ENCODE data around the gene CCNG1. TPM values are rescaled to one million over a fixed set of nuclear protein-coding genes. Genes with fewer than 3 reads are reported as not detected.

CCNG1 gene
- total and polyA plus RNA-seq, 12 donors, result 67.1 to 198 (median 133) TPM

DNA sequence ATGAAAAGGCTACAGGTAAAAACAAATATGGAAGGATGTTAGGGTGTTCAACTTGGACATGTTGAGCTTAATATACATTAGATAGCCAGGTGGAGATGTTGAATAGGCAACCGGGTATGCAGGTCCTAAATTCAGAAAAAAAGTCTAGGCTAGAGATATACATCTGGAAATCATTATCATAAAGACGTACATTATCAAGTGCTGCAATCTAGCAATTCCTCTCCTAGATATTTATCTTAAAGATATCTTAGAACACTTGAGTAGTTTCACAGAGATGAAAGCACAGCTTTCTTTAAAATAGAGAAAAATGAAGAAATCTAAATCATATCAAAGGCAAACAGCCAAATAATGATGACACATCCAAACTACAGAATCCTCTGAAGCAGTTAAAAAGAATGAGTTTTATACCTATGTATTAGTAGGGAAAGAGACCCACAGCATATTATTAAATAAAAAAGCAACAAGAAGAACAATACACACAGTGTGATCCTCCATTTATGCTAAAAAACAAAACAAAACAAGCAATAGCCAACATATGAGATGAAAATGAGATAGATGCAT is 18.7 kb downstream of the CCNG1 start:
- Histone ChIP-seq H3K4me1 (replicated peaks in 1 of 2) (peaks cover 13 to 27% of the 10 kb centered on the region in 2 donors), H3K9me3 (replicated peaks in 1 of 3) (no peaks in the 10 kb centered on the region), H3K36me3 (replicated peaks in 1 of 2) (peaks cover 0 to 22% of the 10 kb centered on the region in 2 donors), H3K4me3 (no peak overlapping the region), H3K27ac (no peak overlapping the region), H3K27me3 (no peaks in the 10 kb centered on the region)
- intact Hi-C loops (cut with DNase I), result no loop called here
- DNase-seq, result no peak
- TF ChIP-seq, protein P1, sequence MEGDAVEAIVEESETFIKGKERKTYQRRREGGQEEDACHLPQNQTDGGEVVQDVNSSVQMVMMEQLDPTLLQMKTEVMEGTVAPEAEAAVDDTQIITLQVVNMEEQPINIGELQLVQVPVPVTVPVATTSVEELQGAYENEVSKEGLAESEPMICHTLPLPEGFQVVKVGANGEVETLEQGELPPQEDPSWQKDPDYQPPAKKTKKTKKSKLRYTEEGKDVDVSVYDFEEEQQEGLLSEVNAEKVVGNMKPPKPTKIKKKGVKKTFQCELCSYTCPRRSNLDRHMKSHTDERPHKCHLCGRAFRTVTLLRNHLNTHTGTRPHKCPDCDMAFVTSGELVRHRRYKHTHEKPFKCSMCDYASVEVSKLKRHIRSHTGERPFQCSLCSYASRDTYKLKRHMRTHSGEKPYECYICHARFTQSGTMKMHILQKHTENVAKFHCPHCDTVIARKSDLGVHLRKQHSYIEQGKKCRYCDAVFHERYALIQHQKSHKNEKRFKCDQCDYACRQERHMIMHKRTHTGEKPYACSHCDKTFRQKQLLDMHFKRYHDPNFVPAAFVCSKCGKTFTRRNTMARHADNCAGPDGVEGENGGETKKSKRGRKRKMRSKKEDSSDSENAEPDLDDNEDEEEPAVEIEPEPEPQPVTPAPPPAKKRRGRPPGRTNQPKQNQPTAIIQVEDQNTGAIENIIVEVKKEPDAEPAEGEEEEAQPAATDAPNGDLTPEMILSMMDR (IDR thresholded peaks at IDR 0.05), result no peak
- no peak for TF ChIP-seq POLR2A (IDR thresholded peaks at IDR 0.05)
- WGBS, 4 donors, result 68 to 80% (median 70%) methylated on average over 2 of the region's 2 CpGs

DNA sequence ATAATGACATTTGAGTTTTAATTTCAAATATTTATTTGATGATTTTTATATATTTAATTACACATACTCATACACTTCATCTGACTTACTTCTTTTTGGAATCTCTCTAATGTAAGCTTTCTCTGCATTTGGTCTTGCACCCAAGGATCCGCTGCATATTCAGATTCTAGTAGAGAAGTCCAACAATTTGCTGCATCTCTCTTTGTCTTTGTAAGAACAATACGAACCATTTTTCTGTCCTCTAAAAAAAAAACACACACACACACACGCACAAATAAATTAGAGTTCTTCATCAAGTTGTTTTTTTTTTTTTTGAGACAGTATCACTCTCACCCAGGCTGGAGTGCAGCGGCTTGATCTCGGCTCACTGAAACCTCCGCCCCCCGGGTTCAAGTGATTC is 19.4 kb downstream of the CCNG1 start:
- WGBS, 4 donors, result 93 to 97% (median 94%) methylated on average over 7 of the region's 7 CpGs
- Histone ChIP-seq H3K4me3 (no peak overlapping the region), H3K36me3 (replicated peaks in 1 of 2) (peaks cover 0 to 22% of the 10 kb centered on the region in 2 donors), H3K27me3 (no peaks in the 10 kb centered on the region), H3K9me3 (replicated peaks in 1 of 3) (no peaks in the 10 kb centered on the region), H3K4me1 (replicated peaks in 1 of 2) (peaks cover 16 to 34% of the 10 kb centered on the region in 2 donors), H3K27ac (no peak overlapping the region)
- TF ChIP-seq POLR2A (IDR thresholded peaks at IDR 0.05), result no peak
- TF ChIP-seq, protein P1 (IDR thresholded peaks at IDR 0.05), result no peak
- intact Hi-C loops (cut with DNase I), result no loop called here
- no peak for DNase-seq

DNA sequence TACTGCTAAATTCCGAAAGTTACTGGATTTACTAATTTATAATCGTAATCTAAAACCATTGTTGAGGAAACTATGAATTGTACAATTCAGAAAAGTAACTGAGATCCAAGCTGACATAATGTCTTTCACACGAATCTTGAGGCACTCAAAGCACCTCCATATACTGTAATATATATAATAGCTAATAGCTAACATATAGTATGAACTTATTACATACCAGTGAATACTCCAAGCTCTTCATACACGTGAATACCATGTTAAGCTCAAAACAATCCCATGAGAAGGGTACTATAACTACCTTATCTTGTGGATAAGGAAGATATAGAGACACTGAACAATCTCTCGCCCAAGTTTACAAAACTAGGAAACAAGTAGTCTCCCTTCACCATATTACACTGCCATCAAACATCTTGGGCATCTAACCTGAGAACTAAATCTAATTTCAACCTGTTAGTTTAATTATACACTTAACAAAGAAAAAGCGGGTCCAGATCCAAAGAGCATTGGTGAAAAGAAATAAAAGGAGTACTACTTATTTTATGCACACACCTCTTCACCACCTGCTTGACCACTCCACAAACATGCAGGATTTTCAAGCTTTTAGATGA is 21.5 kb downstream of the CCNG1 start:
- WGBS, 4 donors, result 37 to 45% (median 40%) methylated on average over 6 of the region's 6 CpGs
- intact Hi-C loops (cut with DNase I), result no loop called here
- TF ChIP-seq POLR2A (IDR thresholded peaks at IDR 0.05), result no peak
- TF ChIP-seq, protein P1 (IDR thresholded peaks at IDR 0.05), result no peak
- no peaks in the 10 kb centered on the region for H3K9me3 ChIP-seq (replicated peaks in 1 of 3)
- no peaks in the 10 kb centered on the region for H3K27me3 ChIP-seq
- H3K4me3 ChIP-seq, result peak overlapping the region; percentile 7 to 73 (median 50)
- peaks cover 0 to 11% of the 10 kb centered on the region in 2 donors for H3K36me3 ChIP-seq (replicated peaks in 1 of 2)
- no peak for DNase-seq
- H3K27ac ChIP-seq, result peak overlapping the region in 2 of 5 donors; percentile 90 to 98
- peaks cover 16 to 38% of the 10 kb centered on the region in 2 donors for H3K4me1 ChIP-seq (replicated peaks in 1 of 2)

GRCh38 chr5:163459462-163459818 is 22.0 kb downstream of the CCNG1 start:
- 0% methylated on average over 7 to 12 of the region's 12 CpGs for WGBS, 4 donors
- TF ChIP-seq POLR2A (IDR thresholded peaks at IDR 0.05), result no peak
- TF ChIP-seq, protein P1 (IDR thresholded peaks at IDR 0.05), result no peak
- intact Hi-C loops (cut with DNase I), result no loop called here

More at GRCh38 chr5:163459462-163459818, 22.0 kb downstream of the CCNG1 start:
- H3K4me3 ChIP-seq, result peak overlapping the region; percentile 4 to 73 (median 50)
- H3K36me3 ChIP-seq (replicated peaks in 1 of 2), result peaks cover 0 to 6% of the 10 kb centered on the region in 2 donors
- DNase-seq, result no peak
- no peaks in the 10 kb centered on the region for H3K9me3 ChIP-seq (replicated peaks in 1 of 3)
- peak overlapping the region; percentile 89 to 98 (median 94) for H3K27ac ChIP-seq
- H3K27me3 ChIP-seq, result no peaks in the 10 kb centered on the region
- H3K4me1 ChIP-seq (replicated peaks in 1 of 2), result peaks cover 16 to 38% of the 10 kb centered on the region in 2 donors

Measured in adrenal gland (tissue), 12 donors.